Heart right ventricle (tissue), 16 donors: Measurements from ENCODE around the gene GPR148. TPM values are rescaled to one million over a fixed set of nuclear protein-coding genes. Genes with fewer than 3 reads are reported as not detected.
A peak's percentile ranks its signal among the peaks of the same experiment; 100 is the strongest.

ENCODE experiments used
- ATAC-seq, 8 donors: fragments of 200-7000 bp; cut with Tn5 transposase; one replicate each; pipeline ENCODE4 v1.9.1; 2020; ENCODE audit warnings: mild to moderate bottlenecking in 8 of 8, moderate library complexity in 8 of 8, moderate number of reproducible peaks in 1 of 8
- DNase-seq, 2 donors: peaks; one replicate each; pipeline ENCODE4 v3.0.0-alpha.2; 2020
- H3K27ac ChIP-seq, 10 donors: fragments of 200-600 bp; sonication (generic) in 2 of 10; one replicate each; pipeline versions ENCODE4 v1.5.0 to v1.8.0; 2020 to 2022; ENCODE audit warnings: mild to moderate bottlenecking in 3 of 10
- H3K27me3 ChIP-seq, 7 donors: fragments of 200-600 bp; one replicate each; pipeline ENCODE4 v1.8.0; 2021 to 2022; ENCODE audit warnings: mild to moderate bottlenecking in 2 of 7
- H3K36me3 ChIP-seq, 9 donors: fragments of 200-600 bp; sonication (generic) in 1 of 9; one replicate each; pipeline versions ENCODE4 v1.5.0 to v1.8.0; 2020 to 2022; ENCODE audit warnings: mild to moderate bottlenecking in 2 of 9
- H3K4me1 ChIP-seq, 9 donors: fragments of 200-600 bp; sonication (generic) in 1 of 9; one replicate each; pipeline versions ENCODE4 v1.5.0 to v1.8.0; 2020 to 2022; ENCODE audit warnings: mild to moderate bottlenecking in 4 of 9
- H3K4me3 ChIP-seq, 10 donors: fragments of 200-600 bp; sonication (generic) in 2 of 10; one replicate each; pipeline versions ENCODE4 v1.5.0 to v1.8.0; 2020 to 2022; ENCODE audit warnings: mild to moderate bottlenecking in 7 of 10, moderate library complexity in 2 of 10
- H3K9me3 ChIP-seq, 11 donors: fragments of 200-600 bp in 10 of 11; sonication (generic) in 2 of 11; one replicate each; pipeline versions ENCODE4 v1.5.0 to v1.8.0; 2013 to 2022; ENCODE audit warnings: mild to moderate bottlenecking in 2 of 11, control low read depth in 1 of 11, moderate library complexity in 1 of 11
- CTCF ChIP-seq, 9 donors: fragments of 200-600 bp; sonication (generic) in 2 of 9; IDR thresholded peaks; one replicate each; pipeline versions ENCODE4 v1.5.0 to v1.8.0; 2021 to 2022; ENCODE audit warnings: antibody characterized with exemption in 9 of 9, mild to moderate bottlenecking in 5 of 9, moderate library complexity in 1 of 9
- WGBS, 2 donors: extraction: QIAGEN DNeasy Blood & Tissue Kit; methylation state at CpG; one replicate each; pipeline ENCODE4 v1.1.7; 2013; ENCODE audit warnings: inconsistent platforms in 1 of 2; 5-methylcytosine and 5-hydroxymethylcytosine counted together
- intact Hi-C, 10 donors: fragments of 100-400 bp; cut with DNase I; formaldehyde crosslinking; loops; one replicate each; pipeline versions ENCODE4 v1.11.1 to v1.14.2; 2022
- polyA plus RNA-seq, 2 donors: library from polyadenylated mRNA; stranded (reverse); fragments of 200-250 nt; gene quantifications; one replicate each; pipeline ENCODE4 v1.2.3, GENCODE V29; 2013
- total RNA-seq, 10 donors: library from RNA; stranded (reverse); fragmentation: NEBNext Ultra II Directional in 3 of 10; extraction: Animal tissue kit (Norgen Biotek cat#: 25700) in 3 of 10; gene quantifications; one replicate each; pipeline versions ENCODE4 v1.2.1 to v1.2.4, GENCODE V29; 2021 to 2023
- donor health status: Arrhythmogenic right ventricular cardiomyopathy.
- donor health status: ischemic (EF 13 %, LVEDD 7.1; RV severe dilation, severe dysfunction).
- donor health status: healthy with polysubstance abuse.
- donor health status: DM: no; HTN: yes; CAD: no.
- donor health status: DM: no; HTN: no; CAD: no.
- donor health status: ischemic (EF 25% LVEDD 6.9; RV normal size, moderate dysfunction).
- donor health status: ischemic (EF 25% LVEDD 5.7; RV mildly dilated, moderate dysfunction).
- donor health status: healthy.
- donor health status: DM: yes; HTN: yes; CAD: no.
- donor health status: Ischemic cardiomyopathy.
- donor health status: ischemic (EF 35%, LVEDD 5.7; RV mildly dilated, moderate dysfunction).
- donor health status: nonischemic (EF 11% LVEDD 7.7; RV severe dilation, severe dysfunction).
- donor health status: DM: yes; HTN: yes; CAD: no.
- donor health status: PGD.
- donor health status: ischemic (EF 29% LVEDD 5.4; RV normal size, mild dysfunction).
- donor health status: nonischemic (EF 23%, LVEDD 6.1; RV moderate dilation, normal function).

The GPR148 gene
- total and polyA plus RNA-seq, 12 donors: not detected

- intact Hi-C loops: no loop called here
Observed at GRCh38 chr2:130762031-130762909, 33.4 kb downstream of the GPR148 start.

GRCh38 chr2:130762910-130763385 lies 34.1 kb downstream of the GPR148 start:
- ATAC-seq (peak in 2 of 8 donors; percentile 11 to 45), DNase-seq (no peak)
- 83 to 87% methylated on average over 22 of the region's 22 CpGs for WGBS, 2 donors
- no peak for TF ChIP-seq CTCF (IDR thresholded peaks at IDR 0.05)
- Histone ChIP-seq H3K9me3 (no peaks in the 10 kb centered on the region), H3K4me3 (no peak overlapping the region), H3K27ac (no peak overlapping the region), H3K4me1 (no peaks in the 10 kb centered on the region), H3K36me3 (no peaks in the 10 kb centered on the region), H3K27me3 (peaks cover 0 to 52% (median 38%) of the 10 kb centered on the region in 7 donors)
- intact Hi-C loops: no loop called here

More at GRCh38 chr2:130762031-130762909, 33.4 kb downstream of the GPR148 start:
- Histone ChIP-seq H3K9me3 (no peaks in the 10 kb centered on the region), H3K27ac (no peak overlapping the region), H3K4me3 (no peak overlapping the region), H3K36me3 (no peaks in the 10 kb centered on the region), H3K4me1 (no peaks in the 10 kb centered on the region), H3K27me3 (peaks cover 0 to 59% (median 42%) of the 10 kb centered on the region in 7 donors)
- ATAC-seq: no peak
- DNase-seq: no peak
- TF ChIP-seq CTCF (IDR thresholded peaks at IDR 0.05): no peak
- WGBS, 2 donors: 82 to 83% methylated on average over 37 of the region's 37 CpGs

GRCh38 chr2:130763405-130763804 lies 34.5 kb downstream of the GPR148 start:
- H3K4me3 ChIP-seq: no peak overlapping the region
- H3K9me3 ChIP-seq: no peaks in the 10 kb centered on the region
- no peak overlapping the region for H3K27ac ChIP-seq
- H3K36me3 ChIP-seq: no peaks in the 10 kb centered on the region
- no peaks in the 10 kb centered on the region for H3K4me1 ChIP-seq
- DNase-seq (no peak), ATAC-seq (no peak)
- no peak for TF ChIP-seq CTCF (IDR thresholded peaks at IDR 0.05)
- peaks cover 0 to 48% (median 33%) of the 10 kb centered on the region in 7 donors for H3K27me3 ChIP-seq
- 85 to 89% methylated on average over 12 of the region's 12 CpGs for WGBS, 2 donors
- intact Hi-C loops: no loop called here

- intact Hi-C loops: no loop called here
- ATAC-seq: no peak
- peaks cover 0 to 43% (median 38%) of the 10 kb centered on the region in 7 donors for H3K27me3 ChIP-seq
- no peak for DNase-seq
- H3K36me3 ChIP-seq: no peaks in the 10 kb centered on the region
- H3K9me3 ChIP-seq: no peaks in the 10 kb centered on the region
- TF ChIP-seq CTCF (IDR thresholded peaks at IDR 0.05): no peak
- no peaks in the 10 kb centered on the region for H3K4me1 ChIP-seq
- 84 to 90% methylated on average over 15 of the region's 15 CpGs for WGBS, 2 donors
- H3K27ac ChIP-seq: no peak overlapping the region
- no peak overlapping the region for H3K4me3 ChIP-seq
Observed at GRCh38 chr2:130764035-130764820, 35.4 kb downstream of the GPR148 start.
